Stimulated activated CD4-positive, alpha-beta T cell treated with anti-CD3 and anti-CD28 coated beads, Interleukin-4, amount 100 ng/mL, for 4 hours (primary cell): ENCODE results near the gene AXIN2.
"Not testable (repeated sequence)": the region's sequence is repeated elsewhere in the genome, so short reads cannot be mapped to it uniquely, and the experiment has no call there.

Source experiments
- DNase-seq, 2 experiments: peaks; one replicate each; pipeline ENCODE4 v3.0.0-alpha.2; 2020

Gene AXIN2

DNA sequence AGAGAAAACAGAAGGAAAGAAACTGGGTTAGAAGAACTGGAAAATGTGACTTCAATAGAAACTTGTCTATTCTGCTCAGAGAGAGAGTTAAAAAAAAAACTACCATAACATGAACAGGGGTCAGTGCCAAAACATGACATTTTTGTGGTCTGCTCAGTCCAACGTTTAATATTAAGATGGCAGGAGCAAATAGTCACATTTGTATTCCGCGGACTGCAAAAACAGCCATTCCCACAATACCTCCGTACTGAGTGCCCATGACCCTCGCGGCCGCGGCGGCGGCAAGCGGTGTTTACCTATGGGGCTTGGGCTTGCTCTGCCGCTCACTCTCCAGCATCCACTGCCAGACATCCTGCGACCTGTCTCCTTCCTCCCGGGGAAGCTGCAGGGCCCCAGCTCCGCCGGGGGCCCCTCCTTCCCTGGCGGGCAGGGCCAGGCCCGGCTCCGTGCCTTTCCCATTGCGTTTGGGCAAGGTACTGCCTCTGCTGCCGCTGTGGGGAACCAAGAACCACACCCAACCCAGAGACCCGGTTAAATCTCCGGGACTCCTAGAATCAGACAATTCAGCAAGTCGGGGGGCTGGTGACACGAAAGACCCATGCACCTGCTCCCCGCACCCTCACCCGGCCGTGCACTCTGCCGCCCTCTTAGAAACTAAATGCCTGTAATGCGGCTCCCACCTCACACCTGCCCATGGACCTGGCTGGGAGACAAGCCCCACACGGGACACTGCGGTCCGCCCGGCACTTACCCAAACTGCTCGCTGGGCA lies 24.7 kb downstream of the AXIN2 start:
- DNase-seq = no peak

GRCh38 chr17:65535777-65536572 lies 25.5 kb downstream of the AXIN2 start:
- no peak for DNase-seq

- no peak for DNase-seq
These were observed 27.5 kb downstream of the AXIN2 start for GRCh38 chr17:65533852-65534457.

DNA sequence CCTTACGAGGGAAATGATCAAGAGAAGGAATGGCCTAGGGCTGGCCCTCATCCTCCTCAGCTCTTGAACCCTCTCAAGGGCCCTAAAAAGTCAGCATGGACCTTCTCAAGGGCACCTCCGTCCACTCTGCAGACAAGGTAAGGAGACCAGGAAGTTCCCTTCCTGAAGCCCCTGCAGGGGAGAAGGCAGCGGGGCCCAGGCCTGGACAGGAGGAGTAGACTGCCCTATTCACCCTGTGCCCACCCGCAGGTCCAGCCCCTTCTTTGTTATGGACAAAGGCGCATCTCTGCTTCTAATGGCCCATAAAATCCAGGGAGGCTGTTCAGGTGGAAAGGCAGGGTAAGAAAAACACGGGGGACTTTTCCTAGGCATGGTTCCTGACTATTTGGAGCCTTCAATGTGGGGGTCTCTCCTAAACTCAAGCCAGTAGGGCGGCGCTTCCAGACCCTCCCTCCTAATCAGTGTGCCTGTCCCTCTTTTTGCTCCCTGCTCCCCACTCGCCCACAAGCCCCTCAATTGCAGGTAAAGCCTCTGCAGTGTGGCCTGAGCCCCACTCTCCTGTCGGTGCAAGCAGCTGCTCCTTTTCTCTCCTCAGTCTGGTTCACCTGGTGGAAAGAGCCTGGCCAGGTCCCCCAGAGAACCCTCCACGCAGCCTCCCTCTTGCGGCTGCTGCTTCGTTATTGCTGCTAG lies 28.2 kb downstream of the AXIN2 start:
- DNase-seq = no peak

GRCh38 chr17:65532101-65532890 lies 29.2 kb downstream of the AXIN2 start:
- no peak for DNase-seq

GRCh38 chr17:65531256-65532100 lies 30.0 kb downstream of the AXIN2 start:
- no peak for DNase-seq

DNA sequence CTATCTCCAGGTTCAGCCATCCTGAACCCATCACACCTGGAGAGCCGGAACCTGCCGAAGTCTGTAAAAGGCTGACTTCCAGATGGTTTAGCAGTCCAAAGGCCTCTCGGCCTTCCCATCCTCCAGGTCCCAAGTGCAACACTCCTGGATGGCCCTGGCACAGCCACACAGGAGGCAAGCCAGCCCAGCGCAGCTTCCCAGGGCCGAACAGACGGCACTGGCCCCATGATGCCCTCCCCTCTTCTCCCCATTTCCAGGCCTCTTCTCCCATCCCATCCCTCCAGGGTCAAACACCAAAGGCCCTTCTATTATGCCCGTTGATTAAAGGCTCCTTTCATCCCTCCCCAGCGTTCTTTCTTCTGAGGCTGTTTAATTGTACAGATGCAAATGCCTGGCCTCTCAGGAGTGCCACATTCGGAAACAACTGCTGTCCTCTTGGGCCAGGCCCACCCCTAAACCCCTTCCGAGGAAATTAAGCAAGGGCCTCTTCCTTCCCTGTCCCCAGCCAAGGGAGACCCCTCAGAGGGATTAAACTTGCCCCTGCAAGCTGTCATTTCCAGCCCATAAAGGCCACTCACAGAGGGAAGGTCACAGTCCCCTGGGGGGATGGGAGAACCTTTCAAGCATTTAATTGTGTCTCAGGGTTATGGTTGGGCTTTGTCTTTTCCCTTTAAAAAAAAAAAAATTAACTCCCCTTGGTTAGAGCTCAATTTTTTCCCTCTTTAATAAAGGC lies 30.8 kb downstream of the AXIN2 start:
- no peak for DNase-seq

DNA sequence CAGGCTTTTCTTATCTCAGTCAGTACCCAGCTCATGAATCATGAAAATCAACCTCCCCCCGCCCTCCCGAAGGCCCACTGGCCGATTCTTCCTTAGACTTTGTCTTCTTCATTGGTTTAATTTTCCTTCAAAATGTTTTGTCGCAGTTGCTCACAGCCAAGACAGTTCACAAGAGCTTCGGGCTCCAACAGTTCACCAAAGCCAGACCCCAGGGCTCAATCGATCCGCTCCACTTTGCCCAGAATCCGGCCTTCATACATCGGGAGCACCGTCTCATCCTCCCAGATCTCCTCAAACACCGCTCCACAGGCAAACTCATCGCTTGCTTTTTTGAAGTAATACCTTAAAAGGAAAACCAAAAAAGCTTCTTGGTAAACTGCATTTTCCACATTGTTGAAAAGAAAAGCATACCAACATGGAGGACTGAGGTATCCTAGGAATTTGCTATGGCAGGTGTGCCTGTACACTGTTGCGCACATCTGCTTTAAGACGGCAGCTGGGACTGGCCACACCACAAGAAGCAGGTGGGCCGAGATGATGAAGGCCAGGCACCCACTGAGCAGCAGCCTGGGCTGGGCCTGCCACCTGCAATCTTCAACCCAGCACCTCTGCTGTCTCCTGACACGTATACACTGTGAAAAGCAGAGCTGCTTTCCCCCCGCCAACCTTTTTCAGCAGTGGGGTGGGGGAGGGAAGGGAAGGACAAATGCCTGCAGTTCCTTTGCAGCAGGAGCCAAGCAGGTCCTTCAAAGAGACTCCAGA lies 31.5 kb downstream of the AXIN2 start:
- no peak for DNase-seq

GRCh38 chr17:65529040-65529633 lies 32.3 kb downstream of the AXIN2 start:
- DNase-seq = no peak

- DNase-seq = no peak
These were observed 33.4 kb downstream of the AXIN2 start for GRCh38 chr17:65527857-65528591.

GRCh38 chr17:65527381-65527780 lies 34.1 kb downstream of the AXIN2 start:
- DNase-seq = no peak

DNA sequence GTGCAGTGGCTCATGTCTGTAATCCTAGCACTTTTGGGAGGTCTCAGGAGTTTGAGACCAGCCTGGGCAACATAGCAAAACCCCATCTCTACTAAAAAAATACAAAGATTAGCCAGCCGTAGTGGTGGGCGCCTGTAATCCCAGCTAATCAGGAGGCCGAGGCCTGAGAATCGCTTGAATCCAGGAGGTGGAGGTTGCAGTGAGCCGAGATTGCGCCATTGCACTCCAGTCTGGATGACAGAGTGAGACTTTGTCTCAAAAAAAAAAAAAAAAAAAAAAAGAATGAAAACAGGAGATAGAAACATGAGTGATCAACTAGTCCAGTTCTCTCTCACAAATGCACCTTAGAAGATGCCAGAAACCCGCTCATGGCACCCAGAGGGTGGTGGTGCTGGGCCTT lies 34.6 kb downstream of the AXIN2 start:
- DNase-seq = not testable (repeated sequence)

- no peak for DNase-seq
These were observed 37.4 kb downstream of the AXIN2 start for GRCh38 chr17:65523853-65524664.

DNA sequence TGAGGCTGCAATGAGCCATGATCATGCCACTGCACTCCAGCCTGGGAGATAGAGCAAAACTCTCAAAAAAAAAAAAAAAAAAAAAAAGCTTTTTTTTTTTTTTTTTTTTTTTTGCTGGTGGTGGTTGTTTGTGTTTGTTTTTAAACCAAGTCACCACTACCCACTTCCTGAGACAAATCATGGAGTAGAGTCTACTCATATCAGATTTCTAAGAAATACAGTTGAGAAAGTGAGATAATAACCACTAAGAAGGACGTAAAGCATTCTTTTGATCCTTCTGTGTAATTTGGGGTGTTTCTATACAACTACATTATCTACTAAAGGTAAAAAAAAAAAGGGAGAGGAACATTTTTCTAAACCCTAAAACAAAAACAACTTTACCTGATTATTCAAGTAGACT lies 38.0 kb downstream of the AXIN2 start:
- no peak for DNase-seq

DNA sequence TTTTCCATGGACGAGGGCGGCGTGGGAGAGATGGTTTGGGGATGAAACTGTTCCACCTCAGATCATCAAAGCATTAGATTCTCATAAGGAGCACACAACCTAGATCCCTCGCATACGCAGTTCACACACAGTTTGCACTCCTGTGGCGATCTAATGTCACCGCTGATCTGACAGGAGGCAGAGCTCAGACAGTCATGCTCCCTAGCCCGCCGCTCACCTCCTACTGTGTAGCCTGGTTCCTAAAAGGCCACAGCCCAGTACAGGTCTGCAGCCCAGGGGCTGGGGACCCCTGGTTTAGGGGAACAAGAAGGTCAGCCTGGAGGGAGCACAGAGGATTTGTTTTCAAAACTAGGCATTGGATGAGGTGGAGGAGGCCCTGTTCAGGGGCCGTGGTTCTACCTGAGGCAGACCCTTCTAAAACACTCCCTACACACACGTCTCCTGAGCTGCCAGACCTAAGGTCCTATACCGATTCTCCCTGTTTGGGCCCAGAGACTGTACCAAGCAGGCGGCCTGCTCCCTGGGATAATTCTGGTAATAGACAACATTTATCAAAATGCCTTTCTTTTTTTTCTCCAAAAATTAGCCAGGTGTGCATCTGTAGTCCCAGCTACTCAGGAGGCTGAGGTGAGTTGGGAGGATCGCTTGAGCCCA lies 38.6 kb downstream of the AXIN2 start:
- no peak for DNase-seq

GRCh38 chr17:65519462-65519861 lies 42.0 kb downstream of the AXIN2 start:
- DNase-seq = no peak

DNA sequence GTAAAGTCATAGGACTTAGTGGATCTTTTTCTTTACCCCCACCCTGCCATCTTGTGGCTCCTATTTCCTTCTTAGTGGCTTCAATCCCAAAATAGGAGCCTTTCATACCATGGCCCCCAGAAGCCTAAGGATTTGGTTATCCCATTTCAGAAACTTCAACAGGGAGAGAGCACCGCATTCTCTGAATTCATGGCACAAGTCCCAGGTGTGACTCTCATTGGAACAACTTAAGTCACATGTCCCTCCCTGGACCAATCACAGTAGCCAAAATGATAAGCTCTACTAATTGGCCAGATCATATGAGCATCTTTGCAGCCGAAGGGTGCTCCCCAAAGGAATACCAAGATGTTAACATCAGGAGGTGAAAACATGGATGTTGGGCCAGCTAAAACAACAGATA lies 43.2 kb downstream of the AXIN2 start:
- DNase-seq = no peak
